Astrocyte of the spinal cord (primary cell): ENCODE measurements around the gene TTC39C.

Experiments used
- DNase-seq: peaks from one replicate; pipeline ENCODE4 v3.0.0; 2011; ENCODE audit warnings: low read depth, low spot score
- H3K4me3 ChIP-seq: 2 replicates; pipeline ENCODE4 v1.5.1; 2011; ENCODE audit warnings: low read depth, mild to moderate bottlenecking, low read length, moderate library complexity
- CTCF ChIP-seq: IDR thresholded peaks from 2 replicates; pipeline ENCODE4 v1.5.1; 2012; ENCODE audit warnings: low read depth, mild to moderate bottlenecking, low read length, inconsistent platforms
- in situ Hi-C: cut with HindIII; loops from 2 replicates; pipeline ENCODE4 v1.10.0; 2017; ENCODE audit warnings: low sequenced_read_pairs

Gene TTC39C

GRCh38 chr18:23970161-23971096 lies 44.1 kb upstream of the TTC39C start:
- in situ Hi-C loops: no loop called here
- H3K4me3 ChIP-seq: no peak overlapping the region
- DNase-seq: no peak
- no peak for TF ChIP-seq CTCF

- no peak for DNase-seq
- no peak overlapping the region for H3K4me3 ChIP-seq
- in situ Hi-C loops: no loop called here
- TF ChIP-seq CTCF: no peak
Observed at GRCh38 chr18:23971097-23971440, 43.5 kb upstream of the TTC39C start.

- no peak for DNase-seq
- in situ Hi-C loops: no loop called here
- TF ChIP-seq CTCF: no peak
- no peak overlapping the region for H3K4me3 ChIP-seq
Observed at GRCh38 chr18:23971666-23972230, 42.8 kb upstream of the TTC39C start.

- in situ Hi-C loops: no loop called here
- TF ChIP-seq CTCF: no peak
- H3K4me3 ChIP-seq: no peak overlapping the region
- DNase-seq: no peak
Observed at GRCh38 chr18:23972453-23972852, 42.1 kb upstream of the TTC39C start.

- in situ Hi-C loops: no loop called here
- H3K4me3 ChIP-seq: no peak overlapping the region
- no peak for DNase-seq
- no peak for TF ChIP-seq CTCF
Observed at GRCh38 chr18:23977103-23977502, 37.5 kb upstream of the TTC39C start.

GRCh38 chr18:23977719-23978483 lies 36.7 kb upstream of the TTC39C start:
- peak; percentile 22 for DNase-seq
- TF ChIP-seq CTCF: no peak
- no peak overlapping the region for H3K4me3 ChIP-seq
- in situ Hi-C loops: no loop called here
